Measurements from ENCODE around the gene BRICD5. TPM values are rescaled to one million over a fixed set of nuclear protein-coding genes. Genes with fewer than 3 reads are reported as not detected.

BRICD5 gene
- total RNA-seq, 1 donor from 2014 or later = 30.2 TPM

DNA sequence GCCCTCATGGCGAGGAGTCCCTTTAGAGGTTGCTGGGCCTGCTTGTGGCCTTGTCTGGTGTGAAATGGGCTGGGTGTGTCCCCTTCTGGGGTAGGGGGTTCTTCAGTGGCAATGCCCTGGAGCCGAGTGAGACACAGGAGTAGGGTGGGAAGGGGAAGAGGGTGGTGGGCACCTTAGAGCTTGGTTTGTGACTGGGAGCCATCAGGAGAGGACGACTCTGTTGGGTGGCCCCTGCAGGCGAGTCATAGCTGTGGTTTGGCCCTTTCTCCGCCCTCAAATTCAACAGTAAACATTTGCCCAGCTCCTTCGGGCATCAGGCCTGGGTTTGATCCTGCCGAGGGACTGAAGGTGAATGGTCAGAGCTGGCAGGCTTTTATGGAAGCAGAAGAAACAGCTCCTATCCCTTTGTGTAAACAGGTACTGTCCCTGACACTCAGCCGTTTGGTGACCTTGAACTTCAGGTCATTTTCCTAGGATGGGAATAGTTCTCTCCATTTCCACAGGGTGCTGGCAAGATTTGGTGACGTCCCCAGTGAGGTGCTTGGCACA is 15.7 kb upstream of the BRICD5 start:
- TF ChIP-seq, protein P1, sequence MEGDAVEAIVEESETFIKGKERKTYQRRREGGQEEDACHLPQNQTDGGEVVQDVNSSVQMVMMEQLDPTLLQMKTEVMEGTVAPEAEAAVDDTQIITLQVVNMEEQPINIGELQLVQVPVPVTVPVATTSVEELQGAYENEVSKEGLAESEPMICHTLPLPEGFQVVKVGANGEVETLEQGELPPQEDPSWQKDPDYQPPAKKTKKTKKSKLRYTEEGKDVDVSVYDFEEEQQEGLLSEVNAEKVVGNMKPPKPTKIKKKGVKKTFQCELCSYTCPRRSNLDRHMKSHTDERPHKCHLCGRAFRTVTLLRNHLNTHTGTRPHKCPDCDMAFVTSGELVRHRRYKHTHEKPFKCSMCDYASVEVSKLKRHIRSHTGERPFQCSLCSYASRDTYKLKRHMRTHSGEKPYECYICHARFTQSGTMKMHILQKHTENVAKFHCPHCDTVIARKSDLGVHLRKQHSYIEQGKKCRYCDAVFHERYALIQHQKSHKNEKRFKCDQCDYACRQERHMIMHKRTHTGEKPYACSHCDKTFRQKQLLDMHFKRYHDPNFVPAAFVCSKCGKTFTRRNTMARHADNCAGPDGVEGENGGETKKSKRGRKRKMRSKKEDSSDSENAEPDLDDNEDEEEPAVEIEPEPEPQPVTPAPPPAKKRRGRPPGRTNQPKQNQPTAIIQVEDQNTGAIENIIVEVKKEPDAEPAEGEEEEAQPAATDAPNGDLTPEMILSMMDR (IDR thresholded peaks at IDR 0.05; ENCODE audit: partially characterized antibody, unreplicated experiment) = no peak
- no peak for DNase-seq
- Mint-ChIP-seq H3K9me3 (ENCODE audit: unreplicated experiment) (peaks cover 7% of the 10 kb centered on the region), H3K27ac (ENCODE audit: unreplicated experiment) (no peak overlapping the region), H3K27me3 (ENCODE audit: unreplicated experiment) (peaks cover 9% of the 10 kb centered on the region), H3K4me1 (ENCODE audit: low read depth, unreplicated experiment) (peaks cover 3% of the 10 kb centered on the region), H3K36me3 (ENCODE audit: unreplicated experiment) (no peaks in the 10 kb centered on the region), H3K4me3 (ENCODE audit: unreplicated experiment) (peak overlapping the region; percentile 25)

DNA sequence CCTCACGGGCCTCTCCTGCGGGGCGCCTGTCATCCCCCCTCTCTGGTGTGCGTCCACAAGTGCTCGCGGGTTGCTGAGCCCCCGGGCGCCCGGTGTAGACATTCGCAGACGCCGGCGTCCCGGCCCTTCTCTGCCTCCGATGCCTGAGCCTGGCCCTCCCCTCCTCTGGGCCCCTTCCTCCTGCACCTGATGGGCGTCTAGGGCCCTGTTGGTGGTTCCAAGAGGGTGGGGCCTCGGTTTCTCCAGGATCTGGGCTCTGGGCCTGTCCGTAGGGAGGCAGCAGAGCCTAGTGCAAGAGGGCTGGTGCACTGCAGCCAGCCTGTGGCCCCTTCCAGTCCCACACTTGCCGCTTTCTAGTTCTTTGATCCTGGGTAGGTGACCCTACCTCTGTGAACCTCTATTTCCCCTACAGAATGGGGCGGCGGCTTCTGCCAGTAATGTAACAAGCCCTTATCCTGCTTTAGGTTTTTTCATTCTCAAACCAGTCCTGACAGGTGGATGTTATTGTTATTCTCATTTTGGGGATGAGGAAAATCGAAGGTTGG is 13.4 kb upstream of the BRICD5 start:
- Mint-ChIP-seq H3K4me3 (ENCODE audit: unreplicated experiment) (peak overlapping the region; percentile 82), H3K36me3 (ENCODE audit: unreplicated experiment) (no peaks in the 10 kb centered on the region), H3K4me1 (ENCODE audit: low read depth, unreplicated experiment) (peaks cover 3% of the 10 kb centered on the region), H3K9me3 (ENCODE audit: unreplicated experiment) (peaks cover 7% of the 10 kb centered on the region), H3K27ac (ENCODE audit: unreplicated experiment) (peak overlapping the region; percentile 68), H3K27me3 (ENCODE audit: unreplicated experiment) (peaks cover 14% of the 10 kb centered on the region)
- TF ChIP-seq, protein P1 (IDR thresholded peaks at IDR 0.05; ENCODE audit: partially characterized antibody, unreplicated experiment) = no peak
- DNase-seq = no peak

DNA sequence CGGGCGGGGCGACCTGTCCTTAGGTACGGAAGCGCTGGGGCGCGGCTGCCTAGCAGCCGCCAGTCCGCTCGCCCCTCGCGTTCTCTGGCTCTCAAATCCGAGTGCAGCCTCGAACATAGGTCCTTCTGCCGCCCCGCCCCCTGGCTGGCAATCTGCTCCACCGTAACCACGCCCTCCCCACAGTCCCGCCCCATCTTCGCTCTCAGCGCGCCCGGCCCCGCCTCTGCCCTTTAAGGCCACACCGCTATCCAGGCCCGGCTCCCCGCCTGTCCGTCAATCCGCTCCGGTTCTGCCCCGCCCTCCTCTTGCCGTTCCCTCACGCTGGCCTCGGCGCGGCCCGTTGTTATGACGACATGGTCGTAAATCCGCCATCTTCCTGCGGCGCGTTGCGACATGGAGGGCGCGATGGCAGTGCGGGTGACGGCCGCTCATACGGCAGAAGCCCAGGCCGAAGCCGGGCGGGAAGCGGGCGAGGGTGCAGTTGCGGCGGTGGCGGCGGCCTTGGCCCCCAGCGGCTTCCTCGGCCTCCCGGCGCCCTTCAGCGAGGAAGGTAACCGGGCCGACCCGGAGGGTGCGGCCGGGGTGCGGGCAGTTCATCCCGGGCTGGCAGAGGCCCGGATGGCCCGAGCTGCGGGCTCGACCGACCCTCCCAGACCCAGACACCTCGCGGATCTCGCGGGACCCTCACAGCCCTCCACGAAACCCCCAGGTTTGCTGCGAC is 12.7 kb upstream of the BRICD5 start, which contains the start of gene E4F1:
Gene E4F1, plus strand, starts transcription at position 371 of the 721 bp plus-strand sequence. Its CDS starts 23 bp downstream, at position 394.
- Mint-ChIP-seq H3K27ac (ENCODE audit: unreplicated experiment) (peak within 1 kb of the TSS; percentile 68), H3K27me3 (ENCODE audit: unreplicated experiment) (peaks cover 14% of the 10 kb centered on the region), H3K9me3 (ENCODE audit: unreplicated experiment) (peaks cover 7% of the 10 kb centered on the region)

DNA sequence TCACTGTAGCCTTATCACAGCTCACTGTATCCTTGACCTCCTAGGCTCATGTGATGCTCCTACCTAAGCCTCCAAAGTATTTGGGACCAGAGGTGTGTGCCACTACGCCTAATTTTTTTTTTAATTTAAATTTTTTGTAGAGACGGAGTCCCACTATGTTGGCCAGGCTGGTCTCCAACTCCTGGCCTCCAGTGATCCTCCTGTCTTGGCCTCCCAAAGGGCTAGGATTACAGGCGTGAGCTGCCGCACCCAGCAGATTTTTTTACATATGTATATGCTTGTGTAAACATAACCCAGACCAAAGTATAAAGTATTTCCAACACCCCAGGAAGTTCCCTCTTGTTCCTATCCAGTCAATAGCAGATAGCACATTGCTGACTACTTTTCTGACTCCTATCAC is 5.7 kb upstream of the BRICD5 start:
- H3K27me3 Mint-ChIP-seq (ENCODE audit: unreplicated experiment) = peaks cover 19% of the 10 kb centered on the region
- peak overlapping the region; percentile 49 for H3K4me3 Mint-ChIP-seq (ENCODE audit: unreplicated experiment)
- H3K9me3 Mint-ChIP-seq (ENCODE audit: unreplicated experiment) = peaks cover 4% of the 10 kb centered on the region
- no peak for DNase-seq
- no peak overlapping the region for H3K27ac Mint-ChIP-seq (ENCODE audit: unreplicated experiment)
- peaks cover 11% of the 10 kb centered on the region for H3K4me1 Mint-ChIP-seq (ENCODE audit: low read depth, unreplicated experiment)
- H3K36me3 Mint-ChIP-seq (ENCODE audit: unreplicated experiment) = no peaks in the 10 kb centered on the region
- TF ChIP-seq, protein P1 (IDR thresholded peaks at IDR 0.05; ENCODE audit: partially characterized antibody, unreplicated experiment) = no peak

More for the DNA sequence above, 12.7 kb upstream of the BRICD5 start, which contains the start of gene E4F1:
- DNase-seq = peak; percentile 100
- H3K36me3 Mint-ChIP-seq (ENCODE audit: unreplicated experiment) = no peaks in the 10 kb centered on the region
- H3K4me1 Mint-ChIP-seq (ENCODE audit: low read depth, unreplicated experiment) = peaks cover 3% of the 10 kb centered on the region
- TF ChIP-seq, protein P1 (IDR thresholded peaks at IDR 0.05; ENCODE audit: partially characterized antibody, unreplicated experiment) = no peak
- peak within 1 kb of the TSS; percentile 82 for H3K4me3 Mint-ChIP-seq (ENCODE audit: unreplicated experiment)

DNA sequence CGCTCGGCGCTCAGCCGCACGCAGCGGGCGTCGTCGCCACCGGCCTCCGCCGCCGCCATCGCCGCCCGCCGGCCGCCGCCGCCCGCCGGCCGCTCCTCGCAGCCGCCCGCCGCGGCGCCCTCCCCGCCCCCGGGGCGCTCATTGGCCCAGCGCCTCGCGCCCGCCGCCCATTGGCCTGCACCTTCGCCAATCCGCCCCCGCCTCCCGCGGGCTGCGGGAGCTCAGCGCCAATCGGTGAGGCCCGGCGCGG is 4.0 kb upstream of the BRICD5 start, which contains the start of gene PGP:
Gene PGP, minus strand, starts transcription at position 122 of the 250 bp plus-strand sequence. Its CDS starts 63 bp downstream, at position 59.
- H3K4me1 Mint-ChIP-seq (ENCODE audit: low read depth, unreplicated experiment) = peaks cover 11% of the 10 kb centered on the region
- H3K4me3 Mint-ChIP-seq (ENCODE audit: unreplicated experiment) = peak within 1 kb of the TSS; percentile 94
- no peaks in the 10 kb centered on the region for H3K36me3 Mint-ChIP-seq (ENCODE audit: unreplicated experiment)
- H3K27ac Mint-ChIP-seq (ENCODE audit: unreplicated experiment) = peak within 1 kb of the TSS; percentile 96
- peaks cover 2% of the 10 kb centered on the region for H3K9me3 Mint-ChIP-seq (ENCODE audit: unreplicated experiment)
- no peak for DNase-seq
- H3K27me3 Mint-ChIP-seq (ENCODE audit: unreplicated experiment) = peaks cover 10% of the 10 kb centered on the region
- TF ChIP-seq, protein P1 (IDR thresholded peaks at IDR 0.05; ENCODE audit: partially characterized antibody, unreplicated experiment) = no peak

Measured in glutamatergic neuron (in vitro differentiated cells).